C4-2B (cell line): ENCODE results near the gene LIFR.

Experiments
- H3K27ac ChIP-seq: fragments of 450-650 bp; 2 replicates; pipeline ENCODE4 v1.5.1; 2017
- ZFX ChIP-seq: fragments of 450-650 bp; IDR thresholded peaks from 2 replicates; pipeline ENCODE4 v1.6.1; 2017
- TF ChIP-seq, protein P1 (sequence below): fragments of 450-650 bp; conservative IDR thresholded peaks from 2 replicates; pipeline ENCODE4 v1.5.1; 2017; ENCODE audit warnings: mild to moderate bottlenecking

LIFR gene

DNA sequence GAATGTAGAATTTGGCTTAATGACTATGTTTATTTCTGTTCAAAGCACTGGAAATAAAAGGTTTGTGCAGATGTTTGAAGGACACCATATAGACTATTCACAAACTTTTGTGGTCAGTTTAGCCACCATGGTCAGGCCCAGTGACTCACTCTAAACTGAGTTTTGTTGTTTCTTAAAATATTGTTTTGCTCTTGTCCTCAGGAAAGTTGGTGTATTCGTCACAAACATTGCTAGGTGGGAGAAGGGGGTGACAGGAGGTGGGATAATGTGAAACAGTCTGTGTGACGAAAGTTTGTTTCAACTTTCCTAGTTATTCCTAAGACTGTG lies 35.0 kb upstream of the LIFR start:
- no peak for TF ChIP-seq ZFX
- TF ChIP-seq, protein P1, sequence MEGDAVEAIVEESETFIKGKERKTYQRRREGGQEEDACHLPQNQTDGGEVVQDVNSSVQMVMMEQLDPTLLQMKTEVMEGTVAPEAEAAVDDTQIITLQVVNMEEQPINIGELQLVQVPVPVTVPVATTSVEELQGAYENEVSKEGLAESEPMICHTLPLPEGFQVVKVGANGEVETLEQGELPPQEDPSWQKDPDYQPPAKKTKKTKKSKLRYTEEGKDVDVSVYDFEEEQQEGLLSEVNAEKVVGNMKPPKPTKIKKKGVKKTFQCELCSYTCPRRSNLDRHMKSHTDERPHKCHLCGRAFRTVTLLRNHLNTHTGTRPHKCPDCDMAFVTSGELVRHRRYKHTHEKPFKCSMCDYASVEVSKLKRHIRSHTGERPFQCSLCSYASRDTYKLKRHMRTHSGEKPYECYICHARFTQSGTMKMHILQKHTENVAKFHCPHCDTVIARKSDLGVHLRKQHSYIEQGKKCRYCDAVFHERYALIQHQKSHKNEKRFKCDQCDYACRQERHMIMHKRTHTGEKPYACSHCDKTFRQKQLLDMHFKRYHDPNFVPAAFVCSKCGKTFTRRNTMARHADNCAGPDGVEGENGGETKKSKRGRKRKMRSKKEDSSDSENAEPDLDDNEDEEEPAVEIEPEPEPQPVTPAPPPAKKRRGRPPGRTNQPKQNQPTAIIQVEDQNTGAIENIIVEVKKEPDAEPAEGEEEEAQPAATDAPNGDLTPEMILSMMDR = no peak
- H3K27ac ChIP-seq = no peak overlapping the region

DNA sequence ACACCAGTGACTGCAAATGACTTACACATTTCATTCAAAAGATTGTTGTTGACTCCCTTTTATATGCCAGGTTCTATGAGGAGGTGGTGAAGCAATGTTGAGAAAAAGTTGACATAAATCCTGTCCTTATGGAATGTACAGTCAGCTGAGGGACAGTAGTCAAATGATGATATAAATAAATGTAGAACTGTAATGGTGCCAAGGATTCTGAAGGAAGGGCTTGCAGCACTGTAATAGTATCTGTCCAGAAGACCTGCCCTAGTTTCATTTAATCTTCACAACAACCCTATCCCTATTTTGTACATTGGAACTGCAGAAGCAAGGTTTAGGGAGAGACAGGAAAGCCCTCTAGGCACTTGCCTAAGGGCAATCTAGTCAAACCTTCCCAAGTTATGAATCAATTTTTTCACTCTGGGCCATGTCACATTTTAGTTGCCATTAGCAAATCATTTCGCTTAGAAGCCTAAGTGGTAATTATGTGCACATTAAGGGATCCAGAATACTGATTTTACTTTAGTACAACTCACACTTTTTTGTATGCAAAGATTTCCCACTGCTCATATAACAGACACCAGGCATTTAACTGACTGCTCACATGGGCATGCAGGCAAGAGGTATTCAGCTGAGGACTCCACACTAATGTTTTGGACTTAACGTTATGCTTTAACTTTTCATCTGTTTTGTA lies 34.5 kb upstream of the LIFR start:
- TF ChIP-seq ZFX = no peak
- TF ChIP-seq, protein P1 = no peak
- H3K27ac ChIP-seq = no peak overlapping the region

GRCh38 chr5:38589629-38590028 lies 33.2 kb upstream of the LIFR start:
- TF ChIP-seq, protein P1 = no peak
- TF ChIP-seq ZFX = no peak
- no peak overlapping the region for H3K27ac ChIP-seq

- TF ChIP-seq ZFX = no peak
- TF ChIP-seq, protein P1 = no peak
- no peak overlapping the region for H3K27ac ChIP-seq
Observed at GRCh38 chr5:38585816-38586215, 29.4 kb upstream of the LIFR start.

DNA sequence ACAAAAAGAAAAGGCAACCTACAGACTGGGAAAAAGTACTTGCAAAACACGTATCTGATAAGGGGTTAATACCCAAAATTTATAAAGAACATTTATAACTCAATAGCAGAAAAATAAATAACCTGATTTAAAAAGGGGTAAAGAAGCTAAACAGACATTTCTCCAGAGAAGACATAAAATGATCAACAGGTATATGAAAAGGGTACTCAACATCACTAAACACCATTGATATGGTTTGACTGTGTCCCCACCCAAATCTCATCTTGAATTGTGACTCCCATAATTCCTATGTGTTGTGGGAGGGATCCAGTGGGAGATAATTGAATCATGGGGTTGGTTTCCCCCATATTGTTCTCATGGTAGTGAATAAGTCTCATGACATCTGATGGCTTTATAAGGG lies 27.1 kb upstream of the LIFR start:
- TF ChIP-seq, protein P1 = no peak
- TF ChIP-seq ZFX = no peak

GRCh38 chr5:38582975-38583319 lies 26.5 kb upstream of the LIFR start:
- no peak overlapping the region; the same call in 1 of the 2 replicates for H3K27ac ChIP-seq
- TF ChIP-seq, protein P1 = no peak
- TF ChIP-seq ZFX = no peak

More for the DNA sequence above, 27.1 kb upstream of the LIFR start:
- H3K27ac ChIP-seq = no peak overlapping the region

- no peak overlapping the region; the same call in 1 of the 2 replicates for H3K27ac ChIP-seq
- no peak for TF ChIP-seq ZFX
- TF ChIP-seq, protein P1 = no peak
Observed at GRCh38 chr5:38582293-38582974, 26.0 kb upstream of the LIFR start.
